ENCODE measurements around the gene POLR3E.
"Not testable (repeated sequence)": the region's sequence is repeated elsewhere in the genome, so short reads cannot be mapped to it uniquely, and the experiment has no call there.

The POLR3E gene

GRCh38 chr16:22292320-22292719, 4.9 kb upstream of the POLR3E start:
- DNase-seq = no peak

DNA sequence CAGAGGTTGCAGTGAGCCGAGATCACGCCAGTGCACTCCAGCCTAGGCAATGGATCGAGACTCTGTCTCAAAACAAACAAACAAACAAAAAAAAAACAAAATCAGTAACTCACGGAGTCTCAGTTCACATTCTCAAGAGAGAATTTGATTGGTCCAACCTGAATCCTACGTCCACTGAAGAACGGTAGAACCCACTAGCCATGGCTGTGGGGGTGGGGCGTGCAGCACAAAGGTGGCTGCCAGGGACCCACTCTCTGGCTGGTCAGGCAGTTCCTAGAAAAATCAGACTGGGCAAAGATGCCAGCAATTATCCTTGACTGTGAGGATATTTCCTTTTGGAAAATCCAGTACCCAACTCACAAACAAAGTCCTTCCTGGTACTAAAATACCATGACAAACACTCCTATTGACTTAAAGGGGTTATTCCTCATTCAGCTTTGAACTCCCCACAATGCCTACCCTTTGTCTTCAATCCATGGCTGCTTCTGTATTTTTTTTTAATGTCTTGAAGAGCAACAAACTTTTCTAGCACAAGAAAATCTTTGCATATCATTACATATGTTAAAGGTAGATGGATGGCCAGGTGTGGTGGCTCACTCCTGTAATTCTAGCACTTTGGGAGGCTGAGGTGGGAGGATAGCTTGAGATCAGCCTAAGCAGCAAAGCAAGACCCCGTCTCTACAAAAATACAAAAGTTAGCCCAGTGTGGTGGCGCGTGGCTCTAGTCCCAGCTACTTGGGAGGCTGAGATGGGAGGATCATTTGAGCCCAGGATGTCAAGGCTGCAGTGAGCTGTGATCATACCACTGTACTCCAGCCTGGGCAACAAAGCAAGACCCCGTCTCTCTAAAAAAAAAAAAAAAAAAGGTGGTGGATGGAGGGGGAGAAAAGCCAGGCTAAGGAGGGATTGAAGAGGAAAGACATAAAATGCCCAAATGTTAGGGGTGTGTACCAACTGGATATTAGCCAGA, 3.8 kb upstream of the POLR3E start:
- DNase-seq = no peak

DNA sequence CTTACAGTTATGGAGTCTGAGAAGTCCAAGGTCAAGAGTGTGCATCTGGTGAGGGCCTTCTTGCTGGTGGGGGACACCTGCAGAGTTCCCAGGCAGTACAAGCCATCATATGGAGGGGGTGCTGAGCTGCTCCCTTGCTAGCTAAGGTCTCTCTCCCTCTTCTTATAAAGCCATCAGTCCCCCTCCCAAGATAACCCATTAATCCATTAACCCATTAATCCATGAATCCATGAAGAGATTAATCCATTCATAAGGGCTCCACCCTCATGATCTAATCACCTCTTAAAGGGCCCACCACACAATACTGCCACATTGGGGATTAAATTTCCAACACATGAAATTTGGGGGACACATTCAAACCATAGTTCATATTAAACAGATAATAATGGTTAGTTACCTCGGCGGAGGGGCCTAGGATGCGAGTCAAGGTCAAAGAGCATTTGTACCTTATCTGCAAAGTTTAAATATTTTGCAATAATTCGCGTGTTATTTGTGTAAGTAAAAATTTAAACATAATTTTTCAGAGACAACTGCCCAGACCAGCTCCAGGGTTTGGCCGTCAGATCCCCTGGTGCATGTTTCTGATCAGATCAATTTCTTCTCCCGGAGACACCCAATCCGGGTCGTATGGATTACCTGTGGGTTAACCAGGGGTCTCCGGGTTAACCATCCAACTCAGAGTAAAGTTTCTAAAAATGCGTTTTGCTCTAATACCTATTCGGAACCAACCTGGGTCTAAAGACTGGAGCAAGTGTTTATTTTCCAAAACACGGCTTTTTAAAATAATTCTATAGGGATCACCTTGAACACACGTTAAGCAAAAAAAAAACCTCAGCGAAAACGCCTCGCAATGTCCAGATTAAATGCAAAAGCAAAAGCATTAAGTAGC, 740 bp upstream of the POLR3E start:
- DNase-seq = no peak

GRCh38 chr16:22297871-22298733, 893 bp downstream of the POLR3E start:
- DNase-seq = peak; percentile 83 to 85

DNA sequence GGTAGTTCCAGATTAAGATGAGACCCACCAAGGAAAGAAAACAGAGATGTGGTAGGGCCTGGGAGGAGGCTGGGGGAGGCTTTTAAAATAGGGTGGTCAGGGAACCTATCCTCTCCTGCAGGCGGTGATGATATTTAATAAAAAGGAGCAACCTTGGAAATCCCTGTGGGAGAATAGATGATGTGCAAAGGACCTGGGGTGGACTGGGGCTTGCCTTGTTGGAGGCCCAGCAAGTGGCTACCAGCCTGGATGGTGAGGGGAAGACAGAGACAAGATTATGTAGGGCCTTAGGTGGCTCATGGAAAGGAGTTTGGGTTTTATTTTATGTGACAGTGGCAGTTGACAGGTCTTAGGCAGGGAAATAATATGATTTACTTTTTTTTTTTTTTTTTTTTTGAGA, 1.8 kb downstream of the POLR3E start:
- DNase-seq = no peak

GRCh38 chr16:22300427-22301071, 3.3 kb downstream of the POLR3E start:
- DNase-seq = peak; percentile 46 to 49

DNA sequence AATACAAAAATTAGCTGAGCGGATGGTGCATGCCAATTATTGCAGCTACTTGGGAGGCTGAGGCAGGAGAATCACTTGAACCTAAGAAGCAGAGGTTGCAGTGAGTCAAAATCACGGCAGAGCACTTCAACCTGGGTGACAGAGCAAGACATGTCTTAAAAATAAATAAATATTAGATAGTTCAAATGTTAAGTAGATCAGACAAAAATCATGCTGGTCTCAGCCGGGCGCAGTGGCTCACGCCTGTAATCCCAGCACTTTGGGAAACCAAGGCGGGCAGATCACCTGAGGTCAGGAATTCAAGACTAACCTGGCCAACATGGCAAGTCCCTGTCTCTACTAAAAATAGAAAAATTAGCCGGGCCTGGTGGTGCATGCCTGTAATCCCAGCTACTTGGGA, 4.2 kb downstream of the POLR3E start:
- DNase-seq = not testable (repeated sequence)

GRCh38 chr16:22302776-22303363, 5.7 kb downstream of the POLR3E start:
- no peak for DNase-seq

DNA sequence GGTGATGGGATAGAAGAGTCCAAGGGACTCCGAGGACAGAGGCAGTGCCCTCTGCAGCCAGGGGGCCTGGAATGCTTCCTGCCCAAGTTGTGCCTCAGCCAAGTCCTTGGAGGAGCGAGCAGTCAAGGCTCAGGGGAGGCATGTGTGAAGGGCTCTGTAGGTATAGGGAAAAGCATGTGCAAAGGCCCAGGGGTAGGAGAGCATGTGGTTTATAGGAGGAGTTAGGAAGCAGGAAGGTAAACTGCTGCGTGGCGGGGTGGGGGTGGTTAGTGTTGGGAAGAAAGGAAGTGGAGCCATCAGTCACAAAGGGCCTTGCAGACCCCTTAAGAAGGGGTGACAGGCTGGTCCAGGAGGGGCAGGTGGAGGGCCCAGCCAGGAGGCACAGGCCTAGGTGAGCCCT, 7.2 kb downstream of the POLR3E start:
- no peak for DNase-seq

DNA sequence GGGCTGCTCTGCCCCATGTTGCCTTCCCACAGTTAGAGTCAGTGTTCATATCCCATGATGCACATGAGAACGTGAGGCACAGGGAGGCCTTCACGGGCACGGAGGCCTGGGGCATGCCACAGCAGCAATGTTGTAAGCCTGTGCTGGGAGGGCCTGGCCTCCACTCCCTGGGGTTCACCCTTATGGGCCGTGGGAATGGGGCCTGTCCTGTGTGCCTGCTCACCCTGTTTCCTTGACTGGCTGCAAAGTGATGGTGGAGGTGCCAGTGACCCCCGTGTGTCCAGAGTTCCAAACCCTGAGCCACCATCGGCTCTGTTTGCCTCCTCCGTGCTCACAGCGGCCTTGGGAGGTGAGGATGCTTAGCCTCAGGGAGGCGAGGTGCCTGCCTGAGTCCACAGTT, 9.6 kb downstream of the POLR3E start:
- no peak for DNase-seq

- DNase-seq = no peak
Observed at GRCh38 chr16:22307838-22308237, 10.6 kb downstream of the POLR3E start.

- DNase-seq = no peak
Observed at GRCh38 chr16:22308824-22309520, 11.8 kb downstream of the POLR3E start.

GRCh38 chr16:22311520-22311919, 14.3 kb downstream of the POLR3E start:
- no peak for DNase-seq

DNA sequence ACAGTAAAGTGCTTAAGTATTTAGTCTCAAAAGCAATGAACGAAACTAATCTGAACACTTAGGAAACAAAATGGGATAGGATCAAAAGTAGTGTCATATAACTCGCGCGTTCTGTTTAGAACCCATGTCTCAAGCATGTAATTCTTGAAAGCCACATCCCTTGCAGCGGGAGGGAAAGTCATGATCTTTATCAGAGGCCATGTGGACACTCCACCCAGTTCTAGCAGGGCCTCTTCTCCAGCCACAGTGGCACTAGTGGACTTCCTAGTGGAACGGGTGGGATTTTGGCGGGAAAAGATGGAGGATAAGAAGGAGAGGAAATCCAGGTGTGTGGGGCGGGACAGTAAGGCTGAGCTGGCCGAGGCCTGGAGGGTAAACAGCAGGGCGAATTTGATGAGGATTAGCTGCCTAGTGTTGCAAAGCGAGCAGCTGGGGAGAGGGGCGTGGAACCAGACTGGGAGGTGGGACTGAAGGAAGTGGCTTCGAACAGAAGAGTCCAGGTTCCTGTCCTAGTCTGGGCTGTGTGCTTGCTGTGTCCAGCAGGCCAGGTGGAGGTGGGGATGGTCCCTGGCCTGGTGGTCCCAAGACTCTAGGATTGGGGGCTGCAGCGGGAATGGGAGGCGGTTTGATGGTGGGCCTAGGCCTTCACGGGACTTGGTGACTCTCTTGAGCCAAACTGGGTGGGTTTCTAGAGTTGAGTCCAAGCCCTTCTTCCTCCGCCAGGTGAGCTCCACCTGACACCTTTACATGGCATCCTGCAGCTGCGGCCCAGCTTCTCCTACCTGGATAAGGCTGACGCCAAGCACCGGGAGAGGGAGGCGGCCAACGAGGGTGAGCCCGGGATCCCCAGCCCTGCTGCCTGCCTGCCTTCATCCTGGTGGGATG, 15.9 kb downstream of the POLR3E start:
- DNase-seq = no peak

GRCh38 chr16:22313876-22314470, 16.8 kb downstream of the POLR3E start:
- no peak for DNase-seq

DNA sequence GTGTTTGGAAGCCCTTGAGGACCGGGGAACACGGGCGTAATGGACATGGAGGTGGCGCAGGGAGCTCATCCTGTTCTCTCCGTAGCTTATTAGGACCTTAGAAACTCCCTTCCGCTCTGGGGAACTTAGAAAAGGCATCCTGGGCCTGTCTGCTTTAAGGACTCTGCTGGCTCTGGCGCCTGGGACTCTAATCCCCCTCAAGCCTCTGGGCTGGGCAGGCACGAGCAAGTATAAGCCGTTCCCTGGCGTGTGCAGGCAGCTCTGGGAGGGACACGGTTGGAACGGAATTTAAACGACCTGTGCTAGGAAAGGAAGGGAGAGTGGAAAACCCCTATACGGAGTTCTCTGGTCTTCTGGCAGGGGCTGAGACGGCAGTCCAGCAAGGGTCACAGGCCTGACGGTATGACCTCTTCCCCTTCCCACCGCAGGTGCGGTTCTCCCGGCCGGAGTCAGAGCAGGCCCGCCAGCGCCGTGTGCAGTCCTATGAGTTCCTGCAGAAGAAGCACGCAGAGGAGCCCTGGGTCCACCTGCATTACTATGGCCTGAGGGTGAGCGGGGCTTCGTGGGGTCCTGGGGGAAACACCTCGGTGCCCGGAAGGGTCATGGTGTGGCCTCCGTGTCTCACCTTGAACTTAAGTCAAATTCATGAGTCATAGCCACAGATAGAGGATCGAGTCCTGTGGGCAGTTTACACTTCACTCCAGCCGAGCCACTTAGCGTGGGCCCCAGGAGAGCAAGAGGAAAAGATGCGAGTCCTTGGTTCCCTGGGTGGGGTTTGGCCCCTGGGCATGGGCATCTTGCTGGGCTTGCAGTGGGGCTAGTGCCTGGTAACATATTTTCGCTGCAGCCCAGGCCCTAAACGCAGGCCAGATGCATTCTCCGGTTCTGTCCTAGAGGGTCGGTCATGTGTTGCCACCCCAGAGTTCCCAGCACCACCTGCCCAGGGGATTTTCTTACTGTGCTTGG, 17.7 kb downstream of the POLR3E start:
- no peak for DNase-seq

GRCh38 chr16:22315979-22316378, 18.8 kb downstream of the POLR3E start:
- DNase-seq = no peak

GRCh38 chr16:22316411-22316811, 19.2 kb downstream of the POLR3E start:
- no peak for DNase-seq
